Measurements from ENCODE around the gene SLC26A9. TPM values are rescaled to one million over a fixed set of nuclear protein-coding genes. Genes with fewer than 3 reads are reported as not detected.

Gene SLC26A9
- total and polyA plus RNA-seq, 2 donors (not counting 1 experiment from before 2014, with no cell fraction given) = not detected

GRCh38 chr1:205990226-205990625, 47.0 kb upstream of the SLC26A9 start:
- H3K4me1 ChIP-seq (ENCODE audit: control insufficient read depth, extremely low read depth, insufficient read depth, low read length) = peaks cover 2% of the 10 kb centered on the region
- no peak overlapping the region for H3K4me3 ChIP-seq (replicated peaks in 1 of 4; ENCODE audit: control extremely low read depth in 1 of 4, insufficient read depth in 1 of 4, low read depth in 3 of 4, low read length in 4 of 4)
- no peak overlapping the region for H2AFZ ChIP-seq (ENCODE audit: low read length)
- no peak overlapping the region for H3K4me2 ChIP-seq (ENCODE audit: extremely low read depth, insufficient read depth, low read length)
- H3K36me3 ChIP-seq (ENCODE audit: control insufficient read depth, insufficient read depth, low read length) = no peaks in the 10 kb centered on the region
- no peak for DNase-seq (ENCODE audit: low read depth in 2 of 2)
- H3K27ac ChIP-seq (ENCODE audit: insufficient read depth, low read length) = no peak overlapping the region
- H3K27me3 ChIP-seq (ENCODE audit: control insufficient read depth, insufficient read depth, low read length) = no peaks in the 10 kb centered on the region
- no peaks in the 10 kb centered on the region for H3K79me2 ChIP-seq (ENCODE audit: control insufficient read depth, insufficient read depth, low read length)
- H3K9me3 ChIP-seq (ENCODE audit: control insufficient read depth, insufficient read depth, low read depth, low read length) = no peaks in the 10 kb centered on the region
- no peaks in the 10 kb centered on the region for H4K20me1 ChIP-seq (ENCODE audit: control insufficient read depth, extremely low read depth, insufficient read depth, low read length)
- TF ChIP-seq, protein P1, sequence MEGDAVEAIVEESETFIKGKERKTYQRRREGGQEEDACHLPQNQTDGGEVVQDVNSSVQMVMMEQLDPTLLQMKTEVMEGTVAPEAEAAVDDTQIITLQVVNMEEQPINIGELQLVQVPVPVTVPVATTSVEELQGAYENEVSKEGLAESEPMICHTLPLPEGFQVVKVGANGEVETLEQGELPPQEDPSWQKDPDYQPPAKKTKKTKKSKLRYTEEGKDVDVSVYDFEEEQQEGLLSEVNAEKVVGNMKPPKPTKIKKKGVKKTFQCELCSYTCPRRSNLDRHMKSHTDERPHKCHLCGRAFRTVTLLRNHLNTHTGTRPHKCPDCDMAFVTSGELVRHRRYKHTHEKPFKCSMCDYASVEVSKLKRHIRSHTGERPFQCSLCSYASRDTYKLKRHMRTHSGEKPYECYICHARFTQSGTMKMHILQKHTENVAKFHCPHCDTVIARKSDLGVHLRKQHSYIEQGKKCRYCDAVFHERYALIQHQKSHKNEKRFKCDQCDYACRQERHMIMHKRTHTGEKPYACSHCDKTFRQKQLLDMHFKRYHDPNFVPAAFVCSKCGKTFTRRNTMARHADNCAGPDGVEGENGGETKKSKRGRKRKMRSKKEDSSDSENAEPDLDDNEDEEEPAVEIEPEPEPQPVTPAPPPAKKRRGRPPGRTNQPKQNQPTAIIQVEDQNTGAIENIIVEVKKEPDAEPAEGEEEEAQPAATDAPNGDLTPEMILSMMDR (conservative IDR thresholded peaks at IDR 0.05 in 1 of 2, IDR thresholded peaks at IDR 0.05 in 1 of 2; ENCODE audit: low read depth in 1 of 2, low read length in 2 of 2) = no peak
- no peak for TF ChIP-seq EZH2 (IDR thresholded peaks at IDR 0.05; ENCODE audit: low read length, missing control alignments)
- no peak overlapping the region for H3K9ac ChIP-seq (ENCODE audit: insufficient read depth, low read length)

DNA sequence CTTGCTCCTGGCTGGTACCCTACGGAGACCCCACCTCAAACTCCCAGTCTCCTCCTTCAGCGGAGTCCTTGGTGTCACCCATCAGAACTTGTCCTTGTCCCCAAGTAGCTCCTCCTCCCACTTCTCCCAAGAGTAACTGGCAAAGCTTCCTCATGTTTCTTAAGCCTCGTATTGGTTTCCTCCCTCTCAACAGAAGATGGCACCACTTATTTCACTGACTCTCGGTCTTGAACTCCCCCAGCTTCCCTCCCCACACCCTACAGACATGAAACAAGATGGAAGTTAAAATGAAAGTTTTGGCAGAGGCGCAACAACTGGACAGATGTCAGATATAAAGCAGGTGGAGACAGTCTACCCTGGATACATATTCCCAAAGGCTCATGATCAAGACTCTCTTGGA, 46.5 kb upstream of the SLC26A9 start:
- Histone ChIP-seq H3K4me1 (ENCODE audit: control insufficient read depth, extremely low read depth, insufficient read depth, low read length) (peaks cover 2% of the 10 kb centered on the region), H3K9me3 (ENCODE audit: control insufficient read depth, insufficient read depth, low read depth, low read length) (no peaks in the 10 kb centered on the region), H3K27me3 (ENCODE audit: control insufficient read depth, insufficient read depth, low read length) (no peaks in the 10 kb centered on the region), H3K4me2 (ENCODE audit: extremely low read depth, insufficient read depth, low read length) (no peak overlapping the region), H3K4me3 (replicated peaks in 1 of 4; ENCODE audit: control extremely low read depth in 1 of 4, insufficient read depth in 1 of 4, low read depth in 3 of 4, low read length in 4 of 4) (no peak overlapping the region), H2AFZ (ENCODE audit: low read length) (no peak overlapping the region), H3K9ac (ENCODE audit: insufficient read depth, low read length) (no peak overlapping the region), H3K36me3 (ENCODE audit: control insufficient read depth, insufficient read depth, low read length) (no peaks in the 10 kb centered on the region), H3K27ac (ENCODE audit: insufficient read depth, low read length) (no peak overlapping the region), H4K20me1 (ENCODE audit: control insufficient read depth, extremely low read depth, insufficient read depth, low read length) (no peaks in the 10 kb centered on the region), H3K79me2 (ENCODE audit: control insufficient read depth, insufficient read depth, low read length) (no peaks in the 10 kb centered on the region)
- TF ChIP-seq, protein P1 (conservative IDR thresholded peaks at IDR 0.05 in 1 of 2, IDR thresholded peaks at IDR 0.05 in 1 of 2; ENCODE audit: low read depth in 1 of 2, low read length in 2 of 2) = no peak
- no peak for TF ChIP-seq EZH2 (IDR thresholded peaks at IDR 0.05; ENCODE audit: low read length, missing control alignments)
- no peak for DNase-seq (ENCODE audit: low read depth in 2 of 2)

GRCh38 chr1:205988585-205988995, 45.3 kb upstream of the SLC26A9 start:
- Histone ChIP-seq H3K9me3 (ENCODE audit: control insufficient read depth, insufficient read depth, low read depth, low read length) (no peaks in the 10 kb centered on the region), H2AFZ (ENCODE audit: low read length) (no peak overlapping the region), H3K79me2 (ENCODE audit: control insufficient read depth, insufficient read depth, low read length) (no peaks in the 10 kb centered on the region), H3K27me3 (ENCODE audit: control insufficient read depth, insufficient read depth, low read length) (no peaks in the 10 kb centered on the region), H3K9ac (ENCODE audit: insufficient read depth, low read length) (no peak overlapping the region), H3K4me2 (ENCODE audit: extremely low read depth, insufficient read depth, low read length) (no peak overlapping the region), H3K4me1 (ENCODE audit: control insufficient read depth, extremely low read depth, insufficient read depth, low read length) (peaks cover 2% of the 10 kb centered on the region), H3K36me3 (ENCODE audit: control insufficient read depth, insufficient read depth, low read length) (no peaks in the 10 kb centered on the region), H3K27ac (ENCODE audit: insufficient read depth, low read length) (no peak overlapping the region), H4K20me1 (ENCODE audit: control insufficient read depth, extremely low read depth, insufficient read depth, low read length) (no peaks in the 10 kb centered on the region), H3K4me3 (replicated peaks in 1 of 4; ENCODE audit: control extremely low read depth in 1 of 4, insufficient read depth in 1 of 4, low read depth in 3 of 4, low read length in 4 of 4) (no peak overlapping the region)
- DNase-seq (ENCODE audit: low read depth in 2 of 2) = no peak
- TF ChIP-seq, protein P1 (conservative IDR thresholded peaks at IDR 0.05 in 1 of 2, IDR thresholded peaks at IDR 0.05 in 1 of 2; ENCODE audit: low read depth in 1 of 2, low read length in 2 of 2) = no peak
- TF ChIP-seq EZH2 (IDR thresholded peaks at IDR 0.05; ENCODE audit: low read length, missing control alignments) = no peak
